ENCODE measurements around the gene EHBP1.

The EHBP1 gene

DNA sequence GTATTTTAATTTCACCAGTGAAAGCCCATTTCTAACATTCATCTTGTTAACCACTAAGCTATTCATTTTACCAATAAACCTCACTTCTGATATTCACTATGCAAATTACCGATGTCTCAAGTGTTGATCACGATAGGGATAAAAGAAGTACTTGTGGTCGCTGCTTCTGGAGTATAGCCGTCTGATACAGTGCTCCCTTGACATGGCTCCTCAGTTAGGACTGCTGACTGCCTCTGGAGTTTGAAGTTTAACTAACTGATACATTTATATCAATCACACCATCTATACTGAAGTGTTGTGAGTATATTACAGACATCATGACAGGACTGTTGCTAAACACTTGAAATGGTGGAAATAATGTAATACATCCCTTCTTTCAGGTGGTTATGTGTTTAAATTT lies 95.6 kb downstream of the EHBP1 start:
- TF ChIP-seq, protein P1, sequence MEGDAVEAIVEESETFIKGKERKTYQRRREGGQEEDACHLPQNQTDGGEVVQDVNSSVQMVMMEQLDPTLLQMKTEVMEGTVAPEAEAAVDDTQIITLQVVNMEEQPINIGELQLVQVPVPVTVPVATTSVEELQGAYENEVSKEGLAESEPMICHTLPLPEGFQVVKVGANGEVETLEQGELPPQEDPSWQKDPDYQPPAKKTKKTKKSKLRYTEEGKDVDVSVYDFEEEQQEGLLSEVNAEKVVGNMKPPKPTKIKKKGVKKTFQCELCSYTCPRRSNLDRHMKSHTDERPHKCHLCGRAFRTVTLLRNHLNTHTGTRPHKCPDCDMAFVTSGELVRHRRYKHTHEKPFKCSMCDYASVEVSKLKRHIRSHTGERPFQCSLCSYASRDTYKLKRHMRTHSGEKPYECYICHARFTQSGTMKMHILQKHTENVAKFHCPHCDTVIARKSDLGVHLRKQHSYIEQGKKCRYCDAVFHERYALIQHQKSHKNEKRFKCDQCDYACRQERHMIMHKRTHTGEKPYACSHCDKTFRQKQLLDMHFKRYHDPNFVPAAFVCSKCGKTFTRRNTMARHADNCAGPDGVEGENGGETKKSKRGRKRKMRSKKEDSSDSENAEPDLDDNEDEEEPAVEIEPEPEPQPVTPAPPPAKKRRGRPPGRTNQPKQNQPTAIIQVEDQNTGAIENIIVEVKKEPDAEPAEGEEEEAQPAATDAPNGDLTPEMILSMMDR (IDR thresholded peaks at IDR 0.05; ENCODE audit: extremely low read depth, insufficient read depth, missing control alignments): no peak
- DNase-seq (ENCODE audit: low spot score): no peak
- in situ Hi-C loops (cut with MboI; ENCODE audit: low pct_unique_long_range_greater_than_20kb, low sequenced_read_pairs, unreplicated experiment): no loop called here

DNA sequence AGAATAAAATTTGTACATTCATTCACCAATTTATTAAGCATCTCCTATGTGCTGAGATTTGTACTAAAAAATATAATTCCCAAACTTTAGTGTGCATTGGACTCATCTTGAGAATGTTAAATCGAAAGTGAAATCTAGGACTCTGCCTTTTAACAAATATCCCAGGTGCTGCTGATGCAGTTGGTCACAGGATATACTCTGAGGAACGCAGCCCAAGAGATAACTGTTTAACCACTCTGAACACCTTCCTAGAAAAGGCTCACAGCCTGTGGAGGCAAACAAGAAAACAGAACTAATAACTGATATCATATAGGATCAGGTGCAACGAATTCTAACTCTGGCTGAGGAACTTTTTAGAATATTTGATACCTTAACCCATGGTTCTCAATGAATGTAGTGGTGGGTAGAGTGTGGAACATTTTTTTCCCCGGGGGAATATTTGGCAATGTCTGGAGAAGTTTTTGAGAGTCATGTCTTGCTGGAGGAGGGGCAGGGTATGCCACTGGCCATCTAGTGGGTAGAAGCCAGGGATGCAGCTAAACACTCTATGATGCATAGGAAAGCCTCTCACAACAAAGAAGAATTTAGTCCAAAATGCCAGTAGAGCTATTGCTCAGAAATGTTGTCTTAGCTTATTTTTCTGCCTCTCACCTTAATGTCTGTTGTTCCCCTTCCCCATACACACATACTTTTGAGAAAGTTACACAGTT lies 96.5 kb downstream of the EHBP1 start:
- TF ChIP-seq, protein P1 (IDR thresholded peaks at IDR 0.05; ENCODE audit: extremely low read depth, insufficient read depth, missing control alignments): no peak
- in situ Hi-C loops (cut with MboI; ENCODE audit: low pct_unique_long_range_greater_than_20kb, low sequenced_read_pairs, unreplicated experiment): no loop called here
- DNase-seq (ENCODE audit: low spot score): no peak

DNA sequence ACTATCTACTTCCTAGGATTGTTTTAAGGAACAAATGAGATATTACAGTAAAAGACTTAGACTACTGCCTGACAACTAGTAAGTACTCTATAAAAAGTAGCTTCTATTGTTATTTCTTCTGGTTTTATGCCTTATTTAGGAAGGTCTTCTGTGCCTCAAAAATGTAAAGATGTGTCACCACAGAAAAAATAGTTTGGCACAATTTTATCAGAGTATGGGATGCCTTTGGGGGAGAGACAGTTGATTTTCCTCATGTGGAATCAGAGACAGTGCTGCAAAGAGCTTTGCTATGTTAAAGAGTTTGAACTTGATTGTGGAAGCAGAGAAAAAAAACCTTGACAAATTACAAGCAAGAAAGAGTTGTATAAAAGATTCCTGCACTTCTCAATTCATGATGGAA lies 98.4 kb downstream of the EHBP1 start:
- in situ Hi-C loops (cut with MboI; ENCODE audit: low pct_unique_long_range_greater_than_20kb, low sequenced_read_pairs, unreplicated experiment): no loop called here

DNA sequence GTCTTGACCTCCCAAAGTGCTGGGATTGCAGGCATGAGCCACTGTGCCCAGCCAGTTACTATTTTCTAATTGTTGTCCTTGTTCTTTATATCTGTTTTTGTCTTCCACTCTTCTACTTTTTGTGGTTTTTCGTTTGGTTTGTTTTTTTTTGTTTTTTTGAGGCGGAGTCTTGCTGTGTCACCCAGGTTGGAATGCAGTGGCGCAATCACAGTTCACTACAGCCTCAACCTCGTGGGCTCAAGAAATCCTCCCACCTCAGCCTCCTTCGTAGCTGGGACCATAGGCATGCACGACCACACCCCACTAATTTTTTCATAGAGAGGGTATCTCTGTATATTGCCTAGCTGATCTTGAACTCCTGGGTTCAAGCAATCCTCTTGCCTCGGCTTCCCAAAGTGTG lies 100.7 kb downstream of the EHBP1 start:
- no peak for DNase-seq (ENCODE audit: low spot score)
- in situ Hi-C loops (cut with MboI; ENCODE audit: low pct_unique_long_range_greater_than_20kb, low sequenced_read_pairs, unreplicated experiment): no loop called here
- TF ChIP-seq, protein P1 (IDR thresholded peaks at IDR 0.05; ENCODE audit: extremely low read depth, insufficient read depth, missing control alignments): no peak

More for the DNA sequence above, 98.4 kb downstream of the EHBP1 start:
- TF ChIP-seq, protein P1 (IDR thresholded peaks at IDR 0.05; ENCODE audit: extremely low read depth, insufficient read depth, missing control alignments): no peak
- DNase-seq (ENCODE audit: low spot score): no peak

- in situ Hi-C loops (cut with MboI; ENCODE audit: low pct_unique_long_range_greater_than_20kb, low sequenced_read_pairs, unreplicated experiment): no loop called here
- DNase-seq (ENCODE audit: low spot score): no peak
- TF ChIP-seq, protein P1 (IDR thresholded peaks at IDR 0.05; ENCODE audit: extremely low read depth, insufficient read depth, missing control alignments): no peak
Observed at GRCh38 chr2:62808554-62808953, 103.0 kb downstream of the EHBP1 start.

DNA sequence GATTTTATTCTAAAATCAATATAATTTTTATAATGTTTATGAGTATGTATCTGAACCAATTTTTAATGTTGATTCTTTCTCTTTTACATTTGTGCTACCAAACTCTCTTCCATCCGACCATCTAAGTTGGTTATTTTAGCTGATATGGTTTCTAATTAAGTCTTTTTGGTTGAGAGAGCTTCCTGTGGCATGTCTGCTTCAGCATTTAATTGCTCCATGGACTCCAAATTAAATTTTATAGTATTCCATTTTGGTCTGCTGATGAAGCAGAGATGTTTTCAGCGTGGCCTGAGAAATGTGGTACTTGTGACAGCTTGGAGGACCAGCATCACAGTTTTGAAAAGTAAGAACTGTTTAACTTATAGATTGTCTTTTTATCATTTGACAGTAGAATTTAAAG lies 105.6 kb downstream of the EHBP1 start:
- TF ChIP-seq, protein P1 (IDR thresholded peaks at IDR 0.05; ENCODE audit: extremely low read depth, insufficient read depth, missing control alignments): no peak
- in situ Hi-C loops (cut with MboI; ENCODE audit: low pct_unique_long_range_greater_than_20kb, low sequenced_read_pairs, unreplicated experiment): no loop called here

More for the DNA sequence above, 105.6 kb downstream of the EHBP1 start:
- no peak for DNase-seq (ENCODE audit: low spot score)

Measured in GM13977 (cell line).